ENCODE data around the gene GFAP. TPM values are rescaled to one million over a fixed set of nuclear protein-coding genes. Genes with fewer than 3 reads are reported as not detected.
A peak's percentile ranks its signal among the peaks of the same experiment; 100 is the strongest.
"Not testable (repeated sequence)": the region's sequence is repeated elsewhere in the genome, so short reads cannot be mapped to it uniquely, and the experiment has no call there.

GFAP gene
- total RNA-seq, 2 donors from 2014 or later, result 0.62 TPM; not detected in 1

DNA sequence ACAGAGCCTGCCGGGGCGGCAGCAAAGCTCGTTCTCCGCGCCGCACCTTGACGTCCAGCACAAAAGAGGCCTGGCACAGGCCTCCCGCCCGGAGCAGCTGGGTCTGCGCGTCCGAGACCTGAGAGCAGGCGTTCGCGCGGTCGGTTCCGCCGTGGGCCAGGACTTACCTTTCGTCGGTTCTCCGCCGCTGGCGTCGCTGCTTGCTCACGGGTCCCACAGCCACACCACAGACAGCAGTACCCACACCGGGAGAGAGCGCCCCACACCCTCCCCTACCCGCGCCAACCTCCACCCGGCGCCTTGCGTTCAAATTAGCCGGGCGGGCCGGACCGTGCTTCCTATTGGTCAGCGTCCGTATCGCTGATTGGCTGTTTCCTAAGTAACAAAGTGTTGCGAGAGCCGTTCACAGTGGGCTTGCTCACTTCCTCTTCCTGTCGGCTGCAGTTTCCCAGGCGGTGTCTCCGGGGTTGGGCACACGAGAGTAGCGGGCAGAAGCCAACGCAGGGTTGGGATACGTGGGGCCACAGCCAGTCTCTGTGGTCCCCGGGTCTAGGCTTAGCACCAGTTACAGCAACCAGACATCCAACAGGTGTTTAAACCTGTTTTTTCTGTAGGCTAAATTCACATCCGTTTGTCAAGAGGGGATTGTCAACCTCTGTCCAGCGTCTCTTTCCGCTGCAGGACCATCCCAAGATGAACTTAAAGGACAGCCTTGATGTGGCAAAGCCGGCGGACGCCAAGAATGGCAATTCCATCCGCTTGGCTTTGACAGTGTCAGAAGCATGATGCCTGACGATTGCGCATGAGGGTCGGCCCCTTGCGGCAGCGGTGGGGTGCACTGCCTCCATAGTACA, 32.4 kb upstream of the GFAP start, which contains the start of gene KIF18B:
Gene KIF18B (minus strand): TSS at position 313 of the 854 bp plus-strand sequence. CDS start 11,429 bp downstream, outside the sequence.
- H3K4me1 ChIP-seq (replicated peaks), result peaks cover 3% of the 10 kb centered on the region
- H3K27me3 ChIP-seq (replicated peaks; ENCODE audit: insufficient read depth), result no peaks in the 10 kb centered on the region
- H3K4me3 ChIP-seq, result peak within 1 kb of the TSS; percentile 43 to 45
- peak within 1 kb of the TSS in 1 of 2 donors; percentile 60 for H3K27ac ChIP-seq
- WGBS, result 2% methylated on average over 54 of the region's 62 CpGs
- peak; percentile 85 for DNase-seq (ENCODE audit: low spot score)
- H3K36me3 ChIP-seq, result no peaks in the 10 kb centered on the region
- H3K9me3 ChIP-seq, result no peaks in the 10 kb centered on the region
- TF ChIP-seq POLR2A (IDR thresholded peaks at IDR 0.05), result peak; percentile 52
- TF ChIP-seq POLR2AphosphoS5 (IDR thresholded peaks at IDR 0.05), result peak; percentile 91
- TF ChIP-seq, protein P1, sequence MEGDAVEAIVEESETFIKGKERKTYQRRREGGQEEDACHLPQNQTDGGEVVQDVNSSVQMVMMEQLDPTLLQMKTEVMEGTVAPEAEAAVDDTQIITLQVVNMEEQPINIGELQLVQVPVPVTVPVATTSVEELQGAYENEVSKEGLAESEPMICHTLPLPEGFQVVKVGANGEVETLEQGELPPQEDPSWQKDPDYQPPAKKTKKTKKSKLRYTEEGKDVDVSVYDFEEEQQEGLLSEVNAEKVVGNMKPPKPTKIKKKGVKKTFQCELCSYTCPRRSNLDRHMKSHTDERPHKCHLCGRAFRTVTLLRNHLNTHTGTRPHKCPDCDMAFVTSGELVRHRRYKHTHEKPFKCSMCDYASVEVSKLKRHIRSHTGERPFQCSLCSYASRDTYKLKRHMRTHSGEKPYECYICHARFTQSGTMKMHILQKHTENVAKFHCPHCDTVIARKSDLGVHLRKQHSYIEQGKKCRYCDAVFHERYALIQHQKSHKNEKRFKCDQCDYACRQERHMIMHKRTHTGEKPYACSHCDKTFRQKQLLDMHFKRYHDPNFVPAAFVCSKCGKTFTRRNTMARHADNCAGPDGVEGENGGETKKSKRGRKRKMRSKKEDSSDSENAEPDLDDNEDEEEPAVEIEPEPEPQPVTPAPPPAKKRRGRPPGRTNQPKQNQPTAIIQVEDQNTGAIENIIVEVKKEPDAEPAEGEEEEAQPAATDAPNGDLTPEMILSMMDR (IDR thresholded peaks at IDR 0.05), result peak in 1 of 4 experiments; percentile 11
- intact Hi-C loops (cut with DNase I), result no loop called here

DNA sequence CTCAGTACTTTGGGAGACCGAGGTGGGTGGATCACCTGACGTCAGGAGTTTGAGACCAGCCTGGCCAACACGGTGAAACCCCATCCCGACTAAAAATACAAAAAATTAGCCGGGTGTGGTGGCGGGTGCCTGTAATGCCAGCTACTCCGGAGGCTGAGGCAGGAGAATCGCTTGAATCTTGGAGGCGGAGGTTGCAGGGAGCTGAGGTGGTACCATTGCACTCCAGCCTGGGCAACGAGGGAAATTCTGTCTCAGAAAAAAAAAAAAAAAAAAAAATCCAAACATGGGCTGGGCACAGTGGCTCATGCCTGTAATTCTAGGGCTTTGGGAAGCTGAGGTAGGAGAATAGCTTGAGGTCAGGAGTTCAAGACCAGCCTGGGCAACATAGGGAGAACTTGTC, 30.4 kb upstream of the GFAP start:
- H3K27me3 ChIP-seq (replicated peaks; ENCODE audit: insufficient read depth); DNase-seq (ENCODE audit: low spot score); H3K36me3 ChIP-seq; H3K9me3 ChIP-seq; intact Hi-C loops (cut with DNase I); H3K27ac ChIP-seq; H3K4me3 ChIP-seq; H3K4me1 ChIP-seq (replicated peaks): not testable (repeated sequence)
- 94% methylated on average over 10 of the region's 10 CpGs for WGBS

DNA sequence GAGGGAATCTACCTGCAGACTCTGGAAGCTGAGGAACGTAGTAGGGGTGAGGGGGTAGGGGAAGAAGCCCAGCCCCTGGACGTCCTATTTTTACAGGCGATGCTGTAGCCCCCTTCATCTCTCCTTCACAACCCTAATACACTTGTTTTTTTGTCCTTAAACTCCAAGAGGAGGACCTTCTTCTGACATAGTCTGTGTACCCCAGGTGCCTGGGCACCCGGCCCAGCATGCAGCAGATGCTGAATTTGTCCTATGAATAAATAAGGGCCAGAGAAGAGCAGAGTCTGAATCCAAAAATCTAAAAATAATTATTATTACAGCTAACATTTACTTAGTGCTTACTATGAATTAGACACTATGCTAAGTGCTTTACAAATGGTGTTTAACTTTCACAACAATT, 27.2 kb upstream of the GFAP start:
- Histone ChIP-seq H3K36me3 (no peaks in the 10 kb centered on the region), H3K27me3 (replicated peaks; ENCODE audit: insufficient read depth) (no peaks in the 10 kb centered on the region), H3K4me1 (replicated peaks) (peaks cover 3% of the 10 kb centered on the region), H3K4me3 (no peak overlapping the region), H3K9me3 (no peaks in the 10 kb centered on the region), H3K27ac (no peak overlapping the region)
- intact Hi-C loops (cut with DNase I), result no loop called here
- TF ChIP-seq POLR2AphosphoS5 (IDR thresholded peaks at IDR 0.05), result no peak
- TF ChIP-seq, protein P1 (IDR thresholded peaks at IDR 0.05), result no peak
- no peak for TF ChIP-seq POLR2A (IDR thresholded peaks at IDR 0.05)
- DNase-seq (ENCODE audit: low spot score), result no peak
- WGBS, result 67% methylated on average over 4 of the region's 4 CpGs

DNA sequence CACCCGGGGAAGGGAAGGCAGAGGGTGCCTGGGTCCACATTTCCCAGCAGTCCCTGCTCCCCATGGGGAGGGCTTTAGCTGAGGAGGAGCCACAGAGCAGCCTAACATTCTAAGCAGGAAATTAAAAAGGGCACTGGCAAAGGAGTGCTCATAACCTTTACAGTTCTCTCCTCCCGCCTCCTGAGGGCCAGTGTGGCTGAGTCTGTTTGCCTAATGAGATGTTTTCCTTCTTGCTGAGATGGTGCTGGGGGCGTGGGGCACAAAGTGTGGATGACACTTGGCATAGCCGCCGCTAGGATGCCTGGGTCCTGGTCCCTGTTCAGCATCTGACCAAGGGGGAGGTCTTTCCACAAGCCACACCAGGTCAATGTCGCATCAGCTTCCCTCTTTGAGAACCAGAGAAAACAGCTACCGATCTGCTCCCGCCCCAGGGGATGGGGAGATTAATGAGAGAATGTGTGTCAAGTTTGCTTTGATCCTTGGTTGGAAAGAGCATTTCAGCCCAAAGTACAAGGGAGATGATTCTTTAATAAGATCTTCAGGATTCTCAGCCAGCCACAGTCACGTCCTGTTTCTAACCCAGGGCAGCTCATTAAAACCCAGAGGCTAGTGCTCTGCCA, 26.5 kb upstream of the GFAP start:
- no peaks in the 10 kb centered on the region for H3K27me3 ChIP-seq (replicated peaks; ENCODE audit: insufficient read depth)
- H3K9me3 ChIP-seq, result no peaks in the 10 kb centered on the region
- H3K27ac ChIP-seq, result no peak overlapping the region
- TF ChIP-seq, protein P1 (IDR thresholded peaks at IDR 0.05), result no peak
- no peak for TF ChIP-seq POLR2AphosphoS5 (IDR thresholded peaks at IDR 0.05)
- no peak for TF ChIP-seq POLR2A (IDR thresholded peaks at IDR 0.05)
- WGBS, result 56% methylated on average over 9 of the region's 9 CpGs
- no peaks in the 10 kb centered on the region for H3K36me3 ChIP-seq
- H3K4me1 ChIP-seq (replicated peaks), result no peaks in the 10 kb centered on the region
- intact Hi-C loops (cut with DNase I), result no loop called here
- H3K4me3 ChIP-seq, result no peak overlapping the region
- DNase-seq (ENCODE audit: low spot score), result no peak

DNA sequence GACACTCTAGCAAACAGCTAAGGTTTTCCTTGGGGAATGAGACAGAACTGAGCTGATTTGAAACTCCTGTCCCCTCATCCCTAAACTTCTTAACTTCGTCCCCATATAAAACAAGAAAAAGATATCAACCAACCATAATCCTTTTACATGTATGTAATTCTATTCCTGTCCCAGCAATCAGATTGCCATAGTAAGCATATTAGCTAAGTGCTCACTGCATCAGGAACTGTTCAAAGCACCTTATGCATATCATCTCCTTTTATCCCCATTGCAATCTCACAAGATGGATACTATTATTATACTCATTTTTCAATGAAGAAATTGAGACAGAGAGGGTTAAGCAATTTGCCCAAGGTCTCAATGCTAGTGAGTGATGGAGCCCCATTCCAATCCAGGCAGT, 25.5 kb upstream of the GFAP start:
- no peaks in the 10 kb centered on the region for H3K4me1 ChIP-seq (replicated peaks)
- no peaks in the 10 kb centered on the region for H3K9me3 ChIP-seq
- intact Hi-C loops (cut with DNase I), result no loop called here
- H3K27ac ChIP-seq, result no peak overlapping the region
- 65% methylated on average over 1 of the region's 1 CpG for WGBS
- no peak for DNase-seq (ENCODE audit: low spot score)
- TF ChIP-seq, protein P1 (IDR thresholded peaks at IDR 0.05), result no peak
- TF ChIP-seq POLR2A (IDR thresholded peaks at IDR 0.05) (no peak), POLR2AphosphoS5 (IDR thresholded peaks at IDR 0.05) (no peak)
- no peaks in the 10 kb centered on the region for H3K36me3 ChIP-seq
- no peak overlapping the region for H3K4me3 ChIP-seq
- no peaks in the 10 kb centered on the region for H3K27me3 ChIP-seq (replicated peaks; ENCODE audit: insufficient read depth)
